WTC11 (cell line): ENCODE data around the gene ELP5. TPM values are rescaled to one million over a fixed set of nuclear protein-coding genes. Genes with fewer than 3 reads are reported as not detected.

ENCODE experiments used
- AR ChIP-seq: fragments of 250-450 bp; sonication (Bioruptor Pico); IDR thresholded peaks from 2 replicates; pipeline ENCODE4 v1.9.0; 2021; ENCODE audit warnings: mild to moderate bottlenecking
- CREM ChIP-seq: sonication (generic); formaldehyde crosslinking; IDR thresholded peaks from 2 replicates; pipeline ENCODE4 v1.8.1; 2022; ENCODE audit warnings: mild to moderate bottlenecking, missing genetic modification reagents, moderate library complexity
- E2F1 ChIP-seq: sonication (generic); formaldehyde crosslinking; IDR thresholded peaks from 2 replicates; pipeline ENCODE4 v1.8.0; 2022; ENCODE audit warnings: mild to moderate bottlenecking, missing genetic modification reagents
- E2F4 ChIP-seq: sonication (generic); formaldehyde crosslinking; IDR thresholded peaks from 2 replicates; pipeline ENCODE4 v1.8.1; 2022; ENCODE audit warnings: low read depth, mild to moderate bottlenecking, moderate library complexity, missing genetic modification reagents, borderline replicate concordance
- HMGXB4 ChIP-seq: sonication (generic); formaldehyde crosslinking; IDR thresholded peaks from 2 replicates; pipeline ENCODE4 v1.8.1; 2023; ENCODE audit warnings: mild to moderate bottlenecking, moderate library complexity, missing genetic modification reagents
- SOX15 ChIP-seq: fragments of 250-450 bp; sonication (Bioruptor Pico); IDR thresholded peaks from 2 replicates; pipeline ENCODE4 v1.9.0; 2021; ENCODE audit warnings: mild to moderate bottlenecking
- SP1 ChIP-seq: sonication (generic); formaldehyde crosslinking; conservative IDR thresholded peaks from 2 replicates; pipeline ENCODE4 v1.8.1; 2022; ENCODE audit warnings: missing genetic modification reagents
- TCF7 ChIP-seq: sonication (generic); formaldehyde crosslinking; IDR thresholded peaks from 2 replicates; pipeline ENCODE4 v1.8.0; 2022; ENCODE audit warnings: mild to moderate bottlenecking, low read depth, missing genetic modification reagents, moderate library complexity
- ZBTB43 ChIP-seq: sonication (generic); formaldehyde crosslinking; IDR thresholded peaks from 2 replicates; pipeline ENCODE4 v1.8.1; 2023; ENCODE audit warnings: mild to moderate bottlenecking, missing genetic modification reagents
- ZMAT4 ChIP-seq: fragments of 250-450 bp; sonication (Bioruptor Pico); IDR thresholded peaks from 2 replicates; pipeline ENCODE4 v1.9.0; 2021; ENCODE audit warnings: mild to moderate bottlenecking
- ZNF219 ChIP-seq: sonication (generic); formaldehyde crosslinking; IDR thresholded peaks from 2 replicates; pipeline ENCODE4 v1.8.0; 2023; ENCODE audit warnings: missing genetic modification reagents, mild to moderate bottlenecking, borderline replicate concordance
- ZNF232 ChIP-seq: sonication (generic); formaldehyde crosslinking; IDR thresholded peaks from 2 replicates; pipeline ENCODE4 v1.8.0; 2022; ENCODE audit warnings: mild to moderate bottlenecking, missing genetic modification reagents
- ZNF396 ChIP-seq: fragments of 250-450 bp; sonication (Bioruptor Pico); IDR thresholded peaks from 2 replicates; pipeline ENCODE4 v1.8.0; 2021; ENCODE audit warnings: mild to moderate bottlenecking, moderate library complexity, borderline replicate concordance
- total RNA-seq: library from RNA; stranded (reverse); gene quantifications from 3 replicates; pipeline ENCODE4 v1.2.3, GENCODE V29; 2021
- TF ChIP-seq, protein P1 (sequence below): sonication (generic); formaldehyde crosslinking; IDR thresholded peaks from 2 replicates; pipeline ENCODE4 v1.8.0; 2022; ENCODE audit warnings: mild to moderate bottlenecking, missing genetic modification reagents
- TF ChIP-seq, protein P2 (sequence below): fragments of 250-450 bp; sonication (Bioruptor Pico); conservative IDR thresholded peaks from 2 replicates; pipeline ENCODE4 v1.9.0; 2021; ENCODE audit warnings: mild to moderate bottlenecking
- TF ChIP-seq, protein P3 (sequence below): sonication (generic); formaldehyde crosslinking; IDR thresholded peaks from 2 replicates; pipeline ENCODE4 v1.8.0; 2023; ENCODE audit warnings: mild to moderate bottlenecking, missing genetic modification reagents
- TF ChIP-seq, protein P4 (sequence below): sonication (generic); formaldehyde crosslinking; IDR thresholded peaks from 2 replicates; pipeline ENCODE4 v1.8.1; 2023; ENCODE audit warnings: mild to moderate bottlenecking, missing genetic modification reagents, borderline replicate concordance

Gene ELP5
- total RNA-seq, 1 experiment from 2014 or later = 101 TPM

DNA sequence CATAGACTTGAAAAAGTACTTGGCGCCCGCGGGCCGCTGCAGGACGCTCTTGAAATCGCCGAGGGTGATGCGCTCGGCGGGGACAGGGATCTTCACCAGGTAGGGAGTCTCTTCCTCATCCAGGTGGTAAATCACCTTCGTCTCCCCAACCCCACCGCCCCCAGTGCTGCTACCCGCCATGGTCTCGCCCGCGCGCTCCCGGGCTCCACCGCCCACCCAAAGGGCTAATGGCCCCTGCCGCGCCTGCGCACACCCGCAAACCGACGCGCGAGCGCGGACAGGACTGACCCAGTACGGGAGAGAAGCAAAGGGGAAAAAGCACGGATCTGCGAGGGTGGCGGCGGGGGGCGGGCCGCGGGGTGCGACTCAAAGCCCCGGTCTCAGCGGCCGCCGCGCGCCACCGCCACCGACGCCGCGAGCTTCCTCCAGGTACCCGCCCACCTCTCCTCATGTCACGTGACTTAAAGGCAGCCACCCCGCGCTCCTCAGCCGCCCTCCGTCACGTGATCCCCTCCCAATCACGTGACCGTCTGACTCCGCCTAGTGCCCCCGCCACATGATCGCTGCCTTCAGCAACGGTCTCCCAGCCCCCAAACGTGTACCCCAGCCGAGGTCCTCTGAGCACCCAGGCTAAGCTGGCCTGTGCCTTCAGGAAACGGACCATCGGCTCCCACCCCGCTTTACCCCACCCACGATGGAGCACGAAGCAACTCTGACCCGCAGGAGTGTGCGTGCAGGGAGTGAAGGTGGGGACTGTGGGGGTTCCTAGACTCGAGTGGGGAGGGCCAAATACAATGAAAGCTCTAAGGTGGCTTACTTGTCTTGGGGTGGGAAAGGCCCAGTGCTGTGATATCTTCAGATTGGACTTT is 17.7 kb upstream of the ELP5 start, which contains the start of gene DVL2 (continued):
- TF ChIP-seq, protein P1, sequence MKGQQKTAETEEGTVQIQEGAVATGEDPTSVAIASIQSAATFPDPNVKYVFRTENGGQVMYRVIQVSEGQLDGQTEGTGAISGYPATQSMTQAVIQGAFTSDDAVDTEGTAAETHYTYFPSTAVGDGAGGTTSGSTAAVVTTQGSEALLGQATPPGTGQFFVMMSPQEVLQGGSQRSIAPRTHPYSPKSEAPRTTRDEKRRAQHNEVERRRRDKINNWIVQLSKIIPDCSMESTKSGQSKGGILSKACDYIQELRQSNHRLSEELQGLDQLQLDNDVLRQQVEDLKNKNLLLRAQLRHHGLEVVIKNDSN (CRISPR knock-in tag) = peak; percentile 100
- no peak for TF ChIP-seq ZNF219 (CRISPR knock-in tag)
- TF ChIP-seq AR (CRISPR knock-in tag) = peak; percentile 73; the same call in 1 of the 2 replicates
- TF ChIP-seq ZNF396 (CRISPR knock-in tag) = no peak
- no peak for TF ChIP-seq TCF7 (CRISPR knock-in tag)
- TF ChIP-seq, protein P2, sequence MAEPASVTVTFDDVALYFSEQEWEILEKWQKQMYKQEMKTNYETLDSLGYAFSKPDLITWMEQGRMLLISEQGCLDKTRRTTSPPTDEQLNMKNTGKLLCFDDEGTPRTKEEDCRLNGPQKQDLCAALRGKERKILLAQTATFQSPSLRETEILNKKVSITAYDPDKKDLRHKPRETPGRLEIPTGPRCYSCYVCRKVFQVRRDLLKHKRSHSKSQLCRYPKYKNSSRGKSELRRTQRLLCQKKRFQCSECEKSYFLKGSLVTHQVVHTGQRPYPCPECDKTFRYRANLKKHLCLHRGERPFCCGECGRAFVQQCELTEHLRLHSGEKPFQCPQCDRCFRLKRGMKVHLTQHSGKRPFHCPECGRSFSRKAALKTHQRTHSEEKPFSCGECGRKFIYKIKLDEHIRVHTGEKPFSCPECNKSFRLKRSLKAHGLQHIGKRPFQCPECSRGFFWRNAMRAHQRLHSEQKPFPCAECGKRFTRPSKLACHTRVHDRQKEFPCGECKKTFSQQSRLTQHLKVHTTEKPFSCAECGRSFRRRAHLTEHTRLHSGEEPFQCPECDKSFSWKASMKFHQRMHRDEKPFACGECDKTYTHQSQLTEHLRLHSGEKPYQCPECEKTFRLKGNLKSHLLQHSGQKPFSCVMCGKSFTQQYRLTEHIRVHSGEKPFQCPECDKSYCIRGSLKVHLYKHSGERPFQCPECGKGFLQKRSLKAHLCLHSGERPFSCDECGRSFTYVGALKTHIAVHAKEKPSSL (CRISPR knock-in tag) = peak; percentile 90
- peak; percentile 94; the same call in 1 of the 2 replicates for TF ChIP-seq ZNF232 (CRISPR knock-in tag)
- TF ChIP-seq, protein P3, sequence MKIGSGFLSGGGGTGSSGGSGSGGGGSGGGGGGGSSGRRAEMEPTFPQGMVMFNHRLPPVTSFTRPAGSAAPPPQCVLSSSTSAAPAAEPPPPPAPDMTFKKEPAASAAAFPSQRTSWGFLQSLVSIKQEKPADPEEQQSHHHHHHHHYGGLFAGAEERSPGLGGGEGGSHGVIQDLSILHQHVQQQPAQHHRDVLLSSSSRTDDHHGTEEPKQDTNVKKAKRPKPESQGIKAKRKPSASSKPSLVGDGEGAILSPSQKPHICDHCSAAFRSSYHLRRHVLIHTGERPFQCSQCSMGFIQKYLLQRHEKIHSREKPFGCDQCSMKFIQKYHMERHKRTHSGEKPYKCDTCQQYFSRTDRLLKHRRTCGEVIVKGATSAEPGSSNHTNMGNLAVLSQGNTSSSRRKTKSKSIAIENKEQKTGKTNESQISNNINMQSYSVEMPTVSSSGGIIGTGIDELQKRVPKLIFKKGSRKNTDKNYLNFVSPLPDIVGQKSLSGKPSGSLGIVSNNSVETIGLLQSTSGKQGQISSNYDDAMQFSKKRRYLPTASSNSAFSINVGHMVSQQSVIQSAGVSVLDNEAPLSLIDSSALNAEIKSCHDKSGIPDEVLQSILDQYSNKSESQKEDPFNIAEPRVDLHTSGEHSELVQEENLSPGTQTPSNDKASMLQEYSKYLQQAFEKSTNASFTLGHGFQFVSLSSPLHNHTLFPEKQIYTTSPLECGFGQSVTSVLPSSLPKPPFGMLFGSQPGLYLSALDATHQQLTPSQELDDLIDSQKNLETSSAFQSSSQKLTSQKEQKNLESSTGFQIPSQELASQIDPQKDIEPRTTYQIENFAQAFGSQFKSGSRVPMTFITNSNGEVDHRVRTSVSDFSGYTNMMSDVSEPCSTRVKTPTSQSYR (CRISPR knock-in tag) = peak; percentile 84; the same call in 1 of the 2 replicates
- peak; percentile 66 for TF ChIP-seq HMGXB4 (CRISPR knock-in tag)
- TF ChIP-seq E2F1 (CRISPR knock-in tag) = peak; percentile 58; the same call in 1 of the 2 replicates
- peak; percentile 79 for TF ChIP-seq ZMAT4 (CRISPR knock-in tag)
- TF ChIP-seq ZBTB43 (CRISPR knock-in tag) = 0 out of 2 replicates have a peak, but pooled peaks have one; percentile 28
- peak; percentile 56; the same call in 1 of the 2 replicates for TF ChIP-seq E2F4
- TF ChIP-seq SP1 = peak; percentile 97
- TF ChIP-seq, protein P4, sequence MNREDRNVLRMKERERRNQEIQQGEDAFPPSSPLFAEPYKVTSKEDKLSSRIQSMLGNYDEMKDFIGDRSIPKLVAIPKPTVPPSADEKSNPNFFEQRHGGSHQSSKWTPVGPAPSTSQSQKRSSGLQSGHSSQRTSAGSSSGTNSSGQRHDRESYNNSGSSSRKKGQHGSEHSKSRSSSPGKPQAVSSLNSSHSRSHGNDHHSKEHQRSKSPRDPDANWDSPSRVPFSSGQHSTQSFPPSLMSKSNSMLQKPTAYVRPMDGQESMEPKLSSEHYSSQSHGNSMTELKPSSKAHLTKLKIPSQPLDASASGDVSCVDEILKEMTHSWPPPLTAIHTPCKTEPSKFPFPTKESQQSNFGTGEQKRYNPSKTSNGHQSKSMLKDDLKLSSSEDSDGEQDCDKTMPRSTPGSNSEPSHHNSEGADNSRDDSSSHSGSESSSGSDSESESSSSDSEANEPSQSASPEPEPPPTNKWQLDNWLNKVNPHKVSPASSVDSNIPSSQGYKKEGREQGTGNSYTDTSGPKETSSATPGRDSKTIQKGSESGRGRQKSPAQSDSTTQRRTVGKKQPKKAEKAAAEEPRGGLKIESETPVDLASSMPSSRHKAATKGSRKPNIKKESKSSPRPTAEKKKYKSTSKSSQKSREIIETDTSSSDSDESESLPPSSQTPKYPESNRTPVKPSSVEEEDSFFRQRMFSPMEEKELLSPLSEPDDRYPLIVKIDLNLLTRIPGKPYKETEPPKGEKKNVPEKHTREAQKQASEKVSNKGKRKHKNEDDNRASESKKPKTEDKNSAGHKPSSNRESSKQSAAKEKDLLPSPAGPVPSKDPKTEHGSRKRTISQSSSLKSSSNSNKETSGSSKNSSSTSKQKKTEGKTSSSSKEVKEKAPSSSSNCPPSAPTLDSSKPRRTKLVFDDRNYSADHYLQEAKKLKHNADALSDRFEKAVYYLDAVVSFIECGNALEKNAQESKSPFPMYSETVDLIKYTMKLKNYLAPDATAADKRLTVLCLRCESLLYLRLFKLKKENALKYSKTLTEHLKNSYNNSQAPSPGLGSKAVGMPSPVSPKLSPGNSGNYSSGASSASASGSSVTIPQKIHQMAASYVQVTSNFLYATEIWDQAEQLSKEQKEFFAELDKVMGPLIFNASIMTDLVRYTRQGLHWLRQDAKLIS = peak; percentile 90; the same call in 1 of the 2 replicates
- no peak for TF ChIP-seq SOX15 (CRISPR knock-in tag)
- peak; percentile 83 for TF ChIP-seq CREM (CRISPR knock-in tag)
